ENCODE measurements around the gene TOGARAM1. TPM values are rescaled to one million over a fixed set of nuclear protein-coding genes. Genes with fewer than 3 reads are reported as not detected.

Gene TOGARAM1
- total RNA-seq, 4 donors from 2014 or later = 9.9 to 19.5 (median 16.8) TPM

DNA sequence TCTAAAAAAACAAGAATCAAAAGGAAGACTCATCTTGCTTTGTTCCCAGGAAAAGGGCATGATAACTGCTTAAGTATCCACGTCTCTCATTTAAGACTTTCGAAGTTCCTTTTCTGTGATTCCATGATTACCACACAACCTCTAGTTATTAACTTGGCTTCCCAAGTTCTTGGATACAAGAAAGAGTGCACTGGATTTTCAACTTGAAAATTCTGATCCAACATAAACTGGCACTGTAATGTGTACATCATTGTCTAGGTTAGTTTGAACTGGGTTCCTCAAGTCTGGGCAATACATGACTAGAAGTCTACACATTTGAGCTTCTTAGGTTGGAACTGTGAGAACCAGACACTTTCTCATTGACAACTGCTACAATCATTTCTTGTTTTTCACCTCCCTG is 1.8 kb upstream of the TOGARAM1 start:
- WGBS, 2 donors = 29 to 32% methylated on average over 2 of the region's 2 CpGs
- H3K4me3 ChIP-seq (ENCODE audit: low read depth, poor library complexity, severe bottlenecking) = no peak overlapping the region
- intact Hi-C loops (cut with DNase I; ENCODE audit: low total_unique reads) = no loop called here
- DNase-seq (ENCODE audit: low spot score in 2 of 2) = no peak
- no peak for TF ChIP-seq CTCF (IDR thresholded peaks at IDR 0.05)
- TF ChIP-seq POLR2A (IDR thresholded peaks at IDR 0.05) = no peak

DNA sequence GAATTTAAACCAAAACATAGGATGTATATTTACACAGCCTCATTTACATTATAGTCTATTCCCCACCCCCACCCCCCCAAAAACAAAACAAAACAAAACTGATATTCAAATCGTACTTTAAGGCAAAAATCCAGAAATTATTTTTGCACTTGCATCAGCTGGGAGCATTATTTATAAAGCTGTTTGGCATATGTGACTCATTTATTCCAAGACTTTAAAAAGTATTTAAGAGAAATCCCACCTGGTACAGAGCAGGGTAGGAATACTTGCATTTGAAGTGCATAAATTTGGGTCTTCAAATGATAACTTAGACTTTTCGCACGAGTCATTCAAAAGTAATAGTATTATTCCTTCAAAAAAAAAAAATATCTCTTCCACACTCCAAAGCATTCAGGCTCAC is 1.3 kb upstream of the TOGARAM1 start:
- WGBS, 2 donors = 1 to 4% methylated on average over 3 of the region's 3 CpGs
- intact Hi-C loops (cut with DNase I; ENCODE audit: low total_unique reads) = no loop called here

DNA sequence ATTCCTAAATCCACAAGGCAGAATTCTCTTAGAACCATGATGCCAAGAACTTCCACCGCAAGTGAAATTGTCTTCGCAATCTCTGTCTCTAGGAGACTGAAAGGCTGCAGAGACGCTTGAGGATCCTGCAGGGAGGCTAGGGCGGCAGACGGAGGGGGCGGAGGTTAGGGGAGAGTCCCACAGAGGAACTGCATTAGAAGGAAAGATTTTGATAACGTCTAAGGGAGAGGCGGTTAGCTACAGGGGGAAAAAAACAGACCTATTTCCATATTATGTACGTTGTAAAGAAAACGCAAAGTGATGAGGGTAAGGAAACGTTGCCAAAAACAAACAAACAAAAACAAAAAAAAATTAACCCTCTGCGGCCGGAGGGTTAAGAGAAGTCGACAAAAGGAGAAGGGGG is 838 bp upstream of the TOGARAM1 start:
- peak; percentile 54 to 91 for DNase-seq (ENCODE audit: low spot score in 2 of 2)
- 0 to 1% methylated on average over 14 of the region's 14 CpGs for WGBS, 2 donors
- intact Hi-C loops (cut with DNase I; ENCODE audit: low total_unique reads) = no loop called here
- TF ChIP-seq CTCF (IDR thresholded peaks at IDR 0.05) (no peak), POLR2A (IDR thresholded peaks at IDR 0.05) (no peak)
- peak overlapping the region; percentile 71 for H3K4me3 ChIP-seq (ENCODE audit: low read depth, poor library complexity, severe bottlenecking)

More for the DNA sequence above, 1.3 kb upstream of the TOGARAM1 start:
- H3K4me3 ChIP-seq (ENCODE audit: low read depth, poor library complexity, severe bottlenecking) = peak overlapping the region; percentile 71
- TF ChIP-seq POLR2A (IDR thresholded peaks at IDR 0.05) = no peak
- TF ChIP-seq CTCF (IDR thresholded peaks at IDR 0.05) = no peak
- DNase-seq (ENCODE audit: low spot score in 2 of 2) = no peak

- peak overlapping the region; percentile 77 for H3K4me3 ChIP-seq (ENCODE audit: low read depth, poor library complexity, severe bottlenecking)
- TF ChIP-seq POLR2A (IDR thresholded peaks at IDR 0.05) (no peak), CTCF (IDR thresholded peaks at IDR 0.05) (no peak)
- intact Hi-C loops (cut with DNase I; ENCODE audit: low total_unique reads) = no loop called here
- WGBS, 2 donors = 0% methylated on average over 35 to 36 of the region's 39 CpGs
- peak; percentile 41 to 93 for DNase-seq (ENCODE audit: low spot score in 2 of 2)
These were observed 499 bp downstream of the TOGARAM1 start for GRCh38 chr14:44962334-44963043.

GRCh38 chr14:44963044-44963528 is 1.1 kb downstream of the TOGARAM1 start:
- DNase-seq (ENCODE audit: low spot score in 2 of 2) = no peak
- 10 to 29% methylated on average over 13 of the region's 13 CpGs for WGBS, 2 donors
- TF ChIP-seq POLR2A (IDR thresholded peaks at IDR 0.05) (no peak), CTCF (IDR thresholded peaks at IDR 0.05) (no peak)
- intact Hi-C loops (cut with DNase I; ENCODE audit: low total_unique reads) = no loop called here
- peak overlapping the region; percentile 77 for H3K4me3 ChIP-seq (ENCODE audit: low read depth, poor library complexity, severe bottlenecking)

Data from lower leg skin (tissue), 4 donors.